AG09319 (cell line): Measurements from ENCODE around the gene DTD1.

ENCODE experiments used
- DNase-seq: peaks from one replicate; pipeline ENCODE4 v3.0.0-alpha.2; 2010; ENCODE audit warnings: low read depth; ENCODE audit errors: extremely low read depth
- TF ChIP-seq, protein P1 (sequence below): IDR thresholded peaks from 2 replicates; pipeline ENCODE4 v1.5.1; 2011; ENCODE audit warnings: low read depth, mild to moderate bottlenecking, inconsistent platforms, low read length, moderate library complexity

The DTD1 gene

DNA sequence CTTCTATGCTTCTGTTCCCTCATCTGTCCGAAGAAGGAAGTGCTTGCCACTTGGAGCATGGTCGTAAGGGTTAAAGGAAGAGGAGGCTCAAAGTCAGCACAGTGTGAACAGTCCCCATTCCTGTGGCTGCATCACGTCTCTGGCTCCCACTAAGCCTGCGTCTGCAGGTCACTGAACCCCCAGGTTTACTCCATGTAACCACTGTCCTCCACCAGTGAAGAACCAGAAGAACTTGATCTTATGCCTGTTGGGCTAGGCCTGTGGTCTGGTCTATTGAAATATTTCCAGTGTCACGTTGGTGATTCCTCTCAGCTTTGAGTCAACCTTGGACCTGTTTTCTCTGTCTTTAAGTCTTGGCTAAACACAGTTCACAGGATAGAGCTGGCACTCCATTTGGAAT lies 179.8 kb downstream of the DTD1 start:
- no peak for DNase-seq
- TF ChIP-seq, protein P1, sequence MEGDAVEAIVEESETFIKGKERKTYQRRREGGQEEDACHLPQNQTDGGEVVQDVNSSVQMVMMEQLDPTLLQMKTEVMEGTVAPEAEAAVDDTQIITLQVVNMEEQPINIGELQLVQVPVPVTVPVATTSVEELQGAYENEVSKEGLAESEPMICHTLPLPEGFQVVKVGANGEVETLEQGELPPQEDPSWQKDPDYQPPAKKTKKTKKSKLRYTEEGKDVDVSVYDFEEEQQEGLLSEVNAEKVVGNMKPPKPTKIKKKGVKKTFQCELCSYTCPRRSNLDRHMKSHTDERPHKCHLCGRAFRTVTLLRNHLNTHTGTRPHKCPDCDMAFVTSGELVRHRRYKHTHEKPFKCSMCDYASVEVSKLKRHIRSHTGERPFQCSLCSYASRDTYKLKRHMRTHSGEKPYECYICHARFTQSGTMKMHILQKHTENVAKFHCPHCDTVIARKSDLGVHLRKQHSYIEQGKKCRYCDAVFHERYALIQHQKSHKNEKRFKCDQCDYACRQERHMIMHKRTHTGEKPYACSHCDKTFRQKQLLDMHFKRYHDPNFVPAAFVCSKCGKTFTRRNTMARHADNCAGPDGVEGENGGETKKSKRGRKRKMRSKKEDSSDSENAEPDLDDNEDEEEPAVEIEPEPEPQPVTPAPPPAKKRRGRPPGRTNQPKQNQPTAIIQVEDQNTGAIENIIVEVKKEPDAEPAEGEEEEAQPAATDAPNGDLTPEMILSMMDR: no peak

DNA sequence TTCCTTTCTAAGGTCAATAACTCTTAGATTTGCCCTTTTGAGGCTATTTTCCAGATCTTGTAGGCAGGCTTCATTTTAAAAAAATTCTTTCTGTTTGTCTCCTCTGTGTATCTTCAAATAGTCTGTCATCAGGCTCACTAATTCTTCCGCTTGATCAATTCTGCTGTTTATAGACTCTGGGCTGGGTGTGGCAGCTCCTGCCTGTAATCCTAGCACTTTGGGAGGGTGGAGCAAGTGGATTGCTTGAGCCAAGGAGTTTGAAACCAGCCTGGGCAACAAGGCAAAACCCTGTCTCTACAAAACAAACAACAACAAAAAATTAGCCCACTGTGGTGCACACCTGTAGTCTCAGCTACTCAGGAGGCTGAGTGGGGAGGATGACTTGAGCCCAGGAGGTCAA lies 185.7 kb downstream of the DTD1 start:
- TF ChIP-seq, protein P1: no peak
- no peak for DNase-seq

DNA sequence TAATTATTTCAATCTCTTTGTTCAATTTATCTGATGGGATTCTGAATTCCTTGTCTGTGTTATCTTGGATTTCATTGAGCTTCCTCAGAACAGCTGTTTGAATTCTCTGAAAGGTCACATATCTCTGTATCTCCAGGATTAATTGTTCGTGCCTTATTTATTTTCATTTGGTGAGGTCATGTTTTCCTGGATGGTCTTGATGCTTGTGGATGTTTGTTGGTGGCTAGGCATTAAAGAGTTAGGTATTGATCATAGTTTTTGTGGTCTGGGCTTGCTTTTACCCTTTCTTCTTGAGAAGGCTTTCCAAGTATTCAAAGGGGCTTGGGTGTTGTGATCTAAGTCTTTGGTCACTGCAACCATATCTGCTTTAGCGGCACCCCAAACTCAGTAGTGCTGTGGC lies 186.4 kb downstream of the DTD1 start:
- TF ChIP-seq, protein P1: no peak
- no peak for DNase-seq

DNA sequence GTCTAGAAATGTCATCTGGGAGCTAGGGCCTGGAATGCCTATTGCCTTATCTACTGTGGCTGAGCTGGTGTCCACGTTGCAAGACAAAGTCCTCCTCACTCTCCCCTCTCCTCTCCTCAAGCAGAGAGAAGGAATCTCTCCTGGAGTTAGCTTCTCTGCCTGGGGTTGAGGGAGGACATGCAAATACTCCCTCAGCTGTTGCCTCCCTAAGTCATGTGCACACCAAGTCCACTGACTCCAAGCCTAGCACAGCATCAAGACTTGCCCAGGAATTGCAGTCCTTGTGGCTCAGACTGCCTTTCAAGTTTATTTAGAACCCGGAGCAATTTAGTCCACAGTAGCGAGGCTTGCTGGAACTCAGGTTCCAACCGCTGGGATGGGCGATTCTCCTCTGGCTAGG lies 187.8 kb downstream of the DTD1 start:
- TF ChIP-seq, protein P1: no peak
- DNase-seq: no peak

DNA sequence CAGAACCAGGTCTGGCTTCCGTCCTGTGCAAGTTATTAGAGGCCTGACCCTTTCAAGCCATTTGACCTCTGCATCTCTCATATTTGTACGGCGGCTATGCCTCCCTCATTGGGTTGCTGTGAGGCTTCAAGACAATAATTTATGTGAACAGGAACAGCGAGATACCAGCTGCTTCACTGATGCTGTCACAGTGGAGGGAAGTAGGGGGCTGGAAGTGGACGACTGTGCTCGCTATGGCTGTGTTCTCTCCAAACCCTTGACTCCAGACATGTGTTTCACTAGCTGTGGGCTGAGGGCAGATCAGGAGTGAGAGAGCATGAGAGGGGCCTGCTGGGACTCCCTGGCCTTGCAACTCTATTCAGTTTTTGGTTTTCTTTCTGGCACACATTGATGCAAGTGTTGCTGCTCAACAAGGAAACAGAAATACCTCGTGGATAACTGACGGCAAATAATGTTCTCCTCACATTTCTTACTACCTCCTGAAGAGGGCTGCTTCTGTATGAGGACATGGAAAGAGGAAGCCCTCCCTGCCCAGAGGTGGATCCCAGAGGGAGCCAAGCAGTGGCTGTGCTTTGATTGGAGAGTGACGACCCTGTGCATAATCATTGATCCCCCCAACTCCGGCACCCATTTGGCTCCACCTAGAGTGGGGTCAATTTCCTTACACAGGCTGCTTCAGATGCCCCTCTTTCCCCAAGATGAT lies 191.0 kb downstream of the DTD1 start:
- TF ChIP-seq, protein P1: no peak
- no peak for DNase-seq

DNA sequence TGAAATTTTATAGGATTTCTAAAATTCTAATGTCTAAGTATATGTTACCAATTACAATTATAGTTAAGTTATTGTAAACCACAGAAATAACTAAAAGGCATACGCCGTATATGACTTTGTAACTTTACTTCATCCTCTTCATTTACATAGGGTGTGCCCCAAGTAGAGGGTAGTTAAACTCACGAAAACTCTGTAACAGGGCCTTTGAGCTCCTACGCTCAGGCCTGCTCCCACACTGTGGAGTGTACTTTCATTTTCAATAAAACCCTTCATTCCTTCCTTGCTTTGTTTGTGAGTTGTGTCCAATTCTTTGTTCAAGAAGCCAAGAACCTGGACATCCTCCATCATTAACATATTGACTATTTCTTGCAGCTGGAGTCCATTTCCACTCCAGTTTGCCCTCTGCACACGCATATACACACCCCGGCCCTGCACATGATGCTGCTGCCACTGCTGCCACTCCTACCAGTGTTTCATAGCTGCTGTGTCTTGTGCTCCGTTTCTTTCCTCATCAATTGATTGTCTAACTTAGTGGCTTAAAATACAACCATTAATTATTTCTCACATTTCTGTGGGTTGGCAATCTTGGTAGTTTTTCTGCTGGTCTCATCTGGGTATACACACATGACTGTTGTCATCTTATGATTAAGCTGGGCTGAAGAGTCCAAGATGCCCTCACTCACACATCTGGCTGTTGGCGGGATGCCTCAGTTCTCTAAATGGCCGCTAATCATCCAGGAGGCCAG lies 192.7 kb downstream of the DTD1 start:
- no peak for DNase-seq
- TF ChIP-seq, protein P1: no peak

DNA sequence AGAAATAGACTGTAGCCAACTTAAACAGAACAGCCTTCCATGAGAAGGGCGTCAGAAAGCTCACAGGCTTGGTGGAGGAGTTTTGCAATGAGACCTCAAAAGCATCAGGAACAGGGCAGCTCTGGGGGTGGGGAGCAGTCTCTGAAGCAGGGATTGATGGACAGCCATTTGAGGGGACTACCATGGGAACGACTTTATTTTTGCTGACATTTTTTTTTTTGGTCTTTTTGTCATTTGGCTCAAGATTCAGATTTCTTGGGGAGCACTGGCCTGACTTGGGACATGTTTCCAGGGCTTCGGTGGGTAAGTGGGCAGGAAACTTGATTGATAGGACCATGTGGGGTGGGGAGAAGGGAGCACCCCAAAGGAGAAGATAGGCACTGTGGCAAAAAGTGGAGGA lies 193.7 kb downstream of the DTD1 start:
- TF ChIP-seq, protein P1: no peak
- no peak for DNase-seq
